GM18517 (cell line): ENCODE data around the gene DYRK1A.

Experiments used
- ATAC-seq: cut with Tn5 transposase; IDR thresholded peaks from one replicate; pipeline ENCODE4 v1.9.1; 2021; ENCODE audit warnings: mild to moderate bottlenecking, moderate library complexity; ENCODE audit not compliant: unreplicated experiment

DYRK1A gene

GRCh38 chr21:37447288-37447936, 80.8 kb downstream of the DYRK1A start:
- no peak for ATAC-seq

GRCh38 chr21:37449302-37449937, 82.8 kb downstream of the DYRK1A start:
- ATAC-seq = no peak

DNA sequence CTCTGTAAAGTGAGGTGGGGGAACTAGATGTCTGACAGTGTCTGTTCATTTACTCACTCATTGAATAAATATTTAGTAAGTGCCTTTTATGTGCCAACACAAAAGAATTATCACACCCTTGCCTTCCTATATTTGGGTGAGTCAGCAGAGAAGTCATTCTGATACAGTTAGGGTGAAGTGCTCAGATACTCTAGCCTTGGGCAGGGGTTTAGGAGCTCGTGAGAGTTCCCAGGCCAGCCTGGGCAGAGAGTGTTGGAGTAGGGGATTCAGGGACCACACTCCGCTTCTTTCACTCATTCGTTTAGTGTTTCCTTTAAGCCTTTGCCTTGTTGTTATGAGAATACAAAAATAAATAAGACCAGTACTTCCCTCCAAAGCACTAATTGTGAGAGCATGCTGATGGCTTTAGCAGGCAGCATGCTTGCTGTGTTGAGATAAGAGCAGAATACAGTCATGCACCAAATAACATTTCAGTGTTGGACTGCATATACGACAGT, 83.9 kb downstream of the DYRK1A start:
- no peak for ATAC-seq

DNA sequence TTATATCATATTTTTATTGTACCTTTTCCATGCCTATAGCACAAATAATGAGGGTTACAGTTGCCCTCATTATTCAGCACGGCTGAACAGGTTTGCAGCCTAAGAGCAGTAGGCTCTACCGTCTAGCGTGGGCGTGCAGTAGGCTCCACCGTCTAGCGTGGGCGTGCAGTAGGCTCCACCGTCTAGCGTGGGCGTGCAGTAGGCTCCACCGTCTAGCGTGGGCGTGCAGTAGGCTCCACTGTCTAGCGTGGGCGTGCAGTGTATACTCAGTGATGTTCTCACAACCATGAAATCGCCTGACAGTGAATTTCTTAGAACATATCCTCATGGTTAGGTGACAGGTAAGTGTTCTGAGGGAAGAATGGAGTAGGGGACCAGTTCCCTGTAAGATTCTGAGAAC, 84.9 kb downstream of the DYRK1A start:
- ATAC-seq = no peak

GRCh38 chr21:37452227-37452626, 85.7 kb downstream of the DYRK1A start:
- ATAC-seq = no peak

DNA sequence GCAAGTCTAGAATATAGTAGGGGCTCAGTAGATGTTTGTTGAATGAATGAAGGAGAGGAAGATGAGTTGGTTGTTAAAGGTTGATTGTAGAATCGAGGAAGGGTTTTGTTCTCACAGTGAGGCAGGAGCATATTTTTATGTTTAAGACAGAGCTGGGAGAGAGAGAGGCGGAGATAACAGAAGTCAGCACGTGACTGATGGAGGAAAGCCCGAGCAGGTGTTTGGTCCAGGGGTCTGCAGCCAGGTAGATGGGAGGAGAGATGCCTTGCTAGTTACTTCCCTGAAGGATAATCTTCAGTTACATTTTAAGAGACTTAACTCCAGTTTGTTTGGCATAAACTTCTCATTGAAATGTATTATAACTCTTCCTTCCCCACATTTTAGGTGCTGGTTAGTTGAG, 86.8 kb downstream of the DYRK1A start:
- ATAC-seq = no peak

DNA sequence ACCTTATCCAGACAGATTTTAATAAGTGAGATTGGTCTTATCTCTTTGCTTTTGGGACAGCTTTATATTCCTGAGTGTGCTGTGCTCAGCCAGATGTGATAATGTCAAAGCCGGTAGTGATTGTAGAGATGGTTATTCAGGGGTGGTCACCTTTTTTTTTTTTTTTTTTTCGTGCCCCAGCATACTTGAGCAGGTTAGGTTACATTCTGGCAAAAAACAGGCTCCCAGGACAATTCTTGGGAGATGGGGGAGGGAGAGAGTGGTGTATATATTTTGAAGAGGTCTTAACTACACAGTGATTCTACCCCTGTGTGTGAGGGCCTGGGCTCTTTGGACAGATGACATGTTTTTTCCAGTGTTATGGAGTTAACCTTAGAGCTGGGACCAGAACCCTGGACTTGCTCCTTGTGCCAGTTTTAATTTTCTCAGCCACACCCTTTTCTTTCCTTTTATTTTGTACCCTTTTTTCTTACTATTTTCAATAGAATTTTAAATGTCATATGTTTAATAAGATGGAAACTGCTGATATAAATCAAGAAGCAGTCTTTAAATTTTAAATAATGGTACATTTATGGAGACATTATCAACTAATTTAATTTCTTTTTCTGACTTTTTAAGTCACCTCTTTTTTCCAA, 88.4 kb downstream of the DYRK1A start:
- ATAC-seq = no peak

DNA sequence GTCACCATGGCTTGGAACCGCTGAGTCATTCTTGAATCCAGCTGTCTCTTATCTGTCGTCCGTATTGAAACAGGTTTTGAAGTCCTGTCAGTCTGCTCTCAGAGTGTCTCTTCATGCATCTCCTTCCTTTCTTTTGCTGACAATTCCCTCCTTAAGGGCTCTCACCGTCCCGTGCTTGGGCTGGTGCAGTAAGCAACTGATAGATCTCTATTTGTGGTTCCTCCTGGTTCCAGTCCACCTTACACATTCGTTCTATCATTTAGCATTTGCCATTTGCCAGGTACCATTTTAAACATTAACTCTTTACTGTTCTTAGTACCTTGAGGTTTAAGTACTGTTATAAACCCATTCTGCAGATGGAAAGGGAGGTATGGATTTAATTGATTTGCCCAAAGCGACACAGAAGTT, 88.9 kb downstream of the DYRK1A start:
- ATAC-seq = no peak

- no peak for ATAC-seq
These were observed 92.2 kb downstream of the DYRK1A start for GRCh38 chr21:37458669-37459276.

DNA sequence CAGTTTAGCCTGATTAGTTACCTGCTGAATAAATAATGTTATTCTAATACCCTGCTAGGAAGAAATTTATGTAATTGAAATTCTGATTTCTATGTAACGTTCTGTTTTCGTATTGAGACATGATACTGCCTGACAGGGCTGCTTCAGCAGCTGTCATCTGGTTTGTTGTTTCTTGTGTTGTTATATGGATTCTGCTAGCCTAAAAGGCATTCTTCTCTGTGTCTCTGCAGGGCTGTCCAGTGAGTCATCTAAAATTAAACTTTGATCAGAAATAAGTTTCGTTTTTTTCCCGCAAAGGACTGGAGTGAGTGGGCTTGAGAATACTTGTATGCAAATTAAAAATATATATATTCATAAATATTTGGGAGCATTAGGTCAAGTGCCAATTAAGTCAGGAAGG, 93.0 kb downstream of the DYRK1A start:
- ATAC-seq = no peak

GRCh38 chr21:37460196-37460595, 93.6 kb downstream of the DYRK1A start:
- ATAC-seq = no peak

- no peak for ATAC-seq
These were observed 94.9 kb downstream of the DYRK1A start for GRCh38 chr21:37461479-37461878.

GRCh38 chr21:37462087-37462861, 95.7 kb downstream of the DYRK1A start:
- no peak for ATAC-seq

DNA sequence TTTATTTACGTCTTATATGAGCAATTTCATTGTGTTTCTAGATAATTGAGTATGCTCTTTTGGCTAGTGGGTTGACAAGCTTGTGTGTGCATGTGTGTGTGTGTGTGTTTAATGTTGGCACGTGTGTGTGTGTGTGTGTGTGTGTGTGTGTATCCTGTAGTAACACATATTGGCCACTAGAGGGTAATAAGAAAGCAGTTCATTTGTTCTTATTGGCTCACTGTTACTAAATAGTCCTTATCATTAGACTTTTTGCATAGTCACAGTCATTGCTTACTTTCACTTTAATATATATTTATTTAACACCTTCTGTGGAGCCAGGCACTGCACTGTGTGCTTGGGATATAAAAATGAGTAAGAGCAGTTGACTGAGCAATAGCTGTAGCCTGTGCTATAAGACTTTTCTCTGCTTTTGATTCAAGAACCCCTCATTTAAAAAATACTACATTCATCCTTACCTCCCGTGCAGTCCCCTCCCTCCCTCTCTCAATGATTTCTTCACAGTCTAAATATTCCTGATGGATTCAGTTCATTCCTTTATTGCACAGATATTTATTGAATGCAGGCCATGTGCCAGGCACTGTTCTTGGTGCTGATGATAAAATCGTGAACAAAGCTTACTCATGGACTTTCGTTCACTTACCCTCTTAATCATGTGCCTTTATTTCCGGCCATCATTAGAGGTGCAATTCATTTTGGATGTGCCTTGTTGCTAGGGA, 96.7 kb downstream of the DYRK1A start:
- no peak for ATAC-seq

DNA sequence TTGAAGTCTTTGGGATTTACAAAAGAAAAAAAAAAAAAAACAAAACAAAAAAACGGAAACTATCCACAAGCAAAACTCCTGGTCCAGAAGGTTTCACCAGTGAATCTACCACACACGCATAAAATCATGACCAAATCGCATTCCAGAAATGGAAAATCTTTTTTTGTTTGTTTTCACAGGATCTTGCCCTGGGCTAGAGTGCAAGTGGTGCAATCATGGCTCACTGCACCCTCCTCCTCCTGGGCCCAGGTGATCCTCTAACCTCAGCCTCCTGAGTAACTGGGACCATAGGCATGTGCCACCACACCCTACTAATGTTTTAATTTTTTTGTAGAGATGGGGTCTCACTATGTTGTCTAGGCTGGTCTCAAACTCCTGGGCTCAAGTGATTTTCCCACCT, 100.5 kb downstream of the DYRK1A start:
- no peak for ATAC-seq

DNA sequence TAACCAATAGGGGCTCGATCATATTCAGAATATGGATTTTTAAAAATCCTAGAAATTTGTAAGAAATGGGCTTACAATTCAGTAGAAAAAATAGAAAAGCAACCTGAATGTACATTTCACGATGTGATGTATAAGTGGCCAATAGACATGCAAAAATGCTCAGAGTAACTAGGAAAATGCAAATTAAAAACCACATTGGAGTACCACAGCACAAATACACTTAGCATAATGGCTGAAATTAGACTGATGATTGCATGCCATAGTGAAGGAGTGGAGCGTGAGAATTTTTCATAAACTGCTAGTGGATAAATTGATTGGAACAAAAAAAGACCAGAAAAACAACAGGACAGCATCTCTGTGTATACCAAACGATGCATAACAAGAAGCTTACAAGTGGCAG, 102.3 kb downstream of the DYRK1A start:
- no peak for ATAC-seq

DNA sequence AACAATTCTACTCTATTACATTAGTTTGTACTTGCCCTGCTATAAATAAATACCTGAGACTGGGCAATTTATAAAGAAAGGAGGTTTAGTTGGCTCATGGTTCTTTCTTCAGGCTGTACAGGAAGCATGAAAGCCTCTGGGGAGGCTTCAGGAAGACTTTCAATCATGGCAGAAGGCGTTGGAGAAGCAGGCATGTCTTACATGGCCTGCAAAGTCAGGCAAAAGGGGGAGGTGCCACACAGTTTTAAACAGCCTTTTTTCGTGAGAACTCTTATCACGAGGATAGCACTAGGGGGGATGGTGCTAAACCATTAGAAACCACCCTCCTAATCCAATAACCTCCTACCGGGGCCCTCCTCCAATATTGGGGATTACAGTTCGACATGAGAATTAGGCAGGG, 102.9 kb downstream of the DYRK1A start:
- no peak for ATAC-seq

DNA sequence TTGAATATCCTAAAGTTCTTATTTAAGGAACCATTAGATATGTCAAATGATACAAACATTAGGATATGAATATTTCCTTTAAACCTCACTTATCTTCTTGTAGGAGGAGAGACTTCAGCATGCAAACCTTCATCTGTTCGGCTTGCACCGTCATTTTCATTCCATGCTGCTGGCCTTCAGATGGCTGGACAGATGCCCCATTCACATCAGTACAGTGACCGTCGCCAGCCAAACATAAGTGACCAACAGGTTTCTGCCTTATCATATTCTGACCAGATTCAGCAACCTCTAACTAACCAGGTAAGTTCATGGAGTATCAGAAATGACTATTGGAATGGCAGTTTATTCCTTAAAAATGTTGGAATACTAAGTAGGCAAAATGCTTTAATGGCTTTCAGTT, 106.0 kb downstream of the DYRK1A start:
- no peak for ATAC-seq

DNA sequence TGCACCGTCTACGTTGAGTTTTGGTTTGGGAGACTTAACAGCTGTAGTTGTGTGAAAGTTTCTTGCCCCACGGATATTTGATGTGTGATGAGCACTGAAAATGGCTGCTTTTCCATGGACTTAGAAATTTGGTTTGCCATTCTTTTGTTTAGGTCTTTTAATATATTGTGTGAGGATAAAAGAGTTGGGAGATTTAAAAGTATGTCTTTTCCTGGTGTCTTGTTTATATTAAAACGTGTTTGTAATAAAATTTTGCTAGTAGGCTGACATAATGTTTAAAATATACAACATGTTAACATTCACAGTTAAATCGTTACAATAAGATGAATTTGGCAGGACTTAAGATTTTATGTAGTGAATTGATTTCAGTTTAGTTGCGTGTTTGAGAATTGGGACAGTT, 106.9 kb downstream of the DYRK1A start:
- no peak for ATAC-seq

DNA sequence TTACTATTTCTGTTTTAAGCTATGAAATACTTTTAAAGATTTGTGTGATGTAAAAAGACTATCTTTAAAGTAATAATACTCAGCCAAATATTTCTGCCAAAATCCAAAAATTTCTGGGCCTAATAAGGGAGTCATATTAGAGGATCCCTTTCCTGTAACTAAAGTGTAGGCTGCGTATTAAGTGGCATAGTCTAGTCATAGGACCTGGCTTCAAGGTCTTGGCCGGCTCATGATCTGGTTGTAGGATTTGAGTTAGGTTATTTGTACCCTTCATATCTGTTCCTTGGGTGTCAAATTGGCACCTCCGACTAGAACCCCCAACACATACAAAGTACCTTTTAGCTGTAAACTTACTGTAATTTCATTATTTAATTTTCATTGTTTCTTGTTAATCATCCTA, 107.8 kb downstream of the DYRK1A start:
- no peak for ATAC-seq
